CD4-positive, alpha-beta T cell treated with Interferon gamma for 1 hour (primary cell): ENCODE measurements around the gene PANK3.
"Not testable (repeated sequence)": the region's sequence is repeated elsewhere in the genome, so short reads cannot be mapped to it uniquely, and the experiment has no call there.

Experiments used
- DNase-seq: peaks from one replicate; pipeline ENCODE4 v3.0.0-alpha.2; 2020

The PANK3 gene

DNA sequence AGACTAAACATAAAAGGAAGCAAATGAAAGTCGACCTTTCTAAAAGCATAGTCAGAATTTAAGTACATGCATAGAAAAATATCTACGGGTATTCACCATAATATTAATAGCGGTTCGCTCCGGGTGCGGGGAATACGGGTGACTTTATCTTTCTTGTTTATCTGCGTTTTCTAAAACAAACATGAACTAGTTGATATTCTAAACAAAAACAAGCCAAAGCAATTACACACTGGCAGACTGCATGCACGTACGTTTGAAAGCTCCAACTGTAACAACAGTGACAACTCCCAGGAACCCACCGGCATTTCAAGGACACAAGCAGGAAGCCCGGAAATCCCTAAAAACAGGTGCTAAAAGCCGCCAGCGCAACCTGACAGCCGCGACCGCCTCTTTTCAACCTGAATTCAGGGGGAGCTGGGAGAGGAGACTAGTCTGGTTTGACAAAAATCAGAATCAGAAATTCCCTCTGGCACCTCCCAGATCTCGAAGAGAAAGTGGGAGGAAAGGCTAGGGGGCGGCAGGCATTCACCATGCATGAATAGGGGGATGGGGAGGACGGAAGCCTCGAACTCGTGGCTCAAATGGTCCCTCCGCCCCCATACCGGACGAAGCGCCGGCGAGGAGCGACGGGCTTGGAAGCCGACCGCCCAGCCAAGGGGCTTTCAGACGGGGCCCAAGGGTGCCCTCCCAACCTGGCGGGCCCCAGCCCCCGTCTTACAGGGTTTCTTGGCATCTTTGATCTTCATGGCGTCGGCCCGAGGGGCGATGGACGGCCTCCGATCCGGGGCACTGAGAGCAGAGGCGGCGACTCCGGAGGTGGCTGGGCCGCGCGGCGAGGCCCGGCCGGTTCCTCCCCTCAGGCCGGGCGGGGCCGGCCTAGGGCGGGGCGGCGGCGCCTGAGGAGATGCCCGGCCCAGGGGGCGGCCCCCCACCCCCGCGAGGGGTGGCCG lies at the start of gene PANK3:
TSS of gene PANK3 (minus strand) at position 831 of the 950 bp plus-strand sequence. CDS start at position 746, 85 bp downstream.
- DNase-seq, result no peak

DNA sequence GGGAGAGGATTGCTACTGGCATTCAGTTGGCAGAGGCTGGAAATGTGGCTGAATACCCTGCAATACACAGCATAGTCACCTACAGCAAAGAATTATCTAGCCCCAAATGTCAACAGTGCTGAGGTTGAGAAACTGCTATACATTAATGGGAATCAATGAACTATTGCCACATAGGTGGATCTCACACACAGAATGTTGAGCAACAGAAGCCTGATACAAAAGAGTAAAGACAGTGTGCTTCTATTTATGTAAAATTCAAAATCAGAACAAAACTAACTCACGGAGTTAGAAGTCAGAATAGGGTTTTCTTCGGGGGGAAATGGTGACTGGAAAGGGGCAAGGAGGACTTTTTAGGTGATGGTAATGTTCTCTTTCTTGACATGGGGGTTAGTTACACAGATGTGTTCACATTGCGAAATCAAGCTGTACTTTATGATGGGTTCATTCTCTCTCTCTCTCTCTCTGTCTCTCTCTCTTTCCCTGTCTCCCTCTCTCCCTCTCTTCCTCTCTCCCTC lies 45.7 kb upstream of the PANK3 start:
- no peak for DNase-seq

DNA sequence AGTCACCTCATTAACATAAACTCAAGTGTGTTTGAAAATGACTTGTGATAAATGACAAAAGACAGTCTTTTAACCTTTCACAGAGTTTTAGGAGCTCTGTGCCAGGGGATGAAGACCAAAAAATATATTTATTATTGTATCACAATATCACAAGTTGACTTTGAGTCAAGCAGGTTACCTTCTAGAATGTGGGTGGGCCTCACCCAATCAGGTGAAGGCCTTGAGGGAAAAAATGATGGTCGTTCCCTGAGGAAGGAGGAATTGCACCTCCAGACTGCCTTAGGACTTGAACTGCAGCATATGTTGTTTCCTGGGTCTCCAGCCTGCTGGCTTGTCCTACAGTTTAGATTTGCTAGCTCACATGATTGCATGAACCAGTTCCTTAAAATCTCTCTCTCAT lies 41.6 kb upstream of the PANK3 start:
- no peak for DNase-seq

DNA sequence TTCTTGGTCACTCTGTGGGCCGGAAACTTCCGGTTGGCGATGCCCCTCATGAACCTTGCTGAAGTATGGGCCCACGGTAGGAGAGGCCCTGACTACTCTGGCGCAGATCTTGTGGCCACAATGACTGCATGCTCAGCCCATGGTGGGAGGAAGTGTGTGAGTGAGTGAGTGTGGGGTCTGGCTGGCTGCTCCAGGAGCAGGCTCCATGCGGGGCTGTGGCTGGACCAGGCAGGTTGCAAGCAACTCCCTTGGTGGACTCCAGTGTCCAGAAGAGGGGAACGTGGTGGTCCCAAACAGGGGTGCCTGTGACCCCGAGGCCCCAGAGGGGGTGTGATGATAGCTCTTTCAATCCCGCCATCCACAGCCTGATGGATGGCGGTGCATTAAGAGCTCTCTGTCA lies 35.5 kb upstream of the PANK3 start:
- no peak for DNase-seq

DNA sequence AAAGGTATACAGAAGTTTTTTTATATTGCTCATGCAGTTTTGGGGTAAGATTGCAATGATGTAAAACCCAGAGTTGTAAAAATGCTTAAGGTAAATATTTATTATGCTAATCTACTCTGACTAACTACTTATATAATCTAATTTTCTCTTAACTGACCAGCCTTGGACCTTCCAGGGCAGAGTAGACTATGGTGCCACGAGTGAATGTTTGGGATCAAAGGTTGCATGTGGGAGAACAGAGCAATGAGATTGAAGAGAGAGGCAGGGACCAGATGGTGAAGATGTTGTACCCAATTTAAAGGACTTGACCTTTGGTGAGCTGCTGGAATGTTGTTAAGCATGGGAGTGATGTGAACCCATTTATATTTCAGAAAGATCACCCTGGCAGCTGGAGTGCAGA lies 34.8 kb upstream of the PANK3 start:
- no peak for DNase-seq

DNA sequence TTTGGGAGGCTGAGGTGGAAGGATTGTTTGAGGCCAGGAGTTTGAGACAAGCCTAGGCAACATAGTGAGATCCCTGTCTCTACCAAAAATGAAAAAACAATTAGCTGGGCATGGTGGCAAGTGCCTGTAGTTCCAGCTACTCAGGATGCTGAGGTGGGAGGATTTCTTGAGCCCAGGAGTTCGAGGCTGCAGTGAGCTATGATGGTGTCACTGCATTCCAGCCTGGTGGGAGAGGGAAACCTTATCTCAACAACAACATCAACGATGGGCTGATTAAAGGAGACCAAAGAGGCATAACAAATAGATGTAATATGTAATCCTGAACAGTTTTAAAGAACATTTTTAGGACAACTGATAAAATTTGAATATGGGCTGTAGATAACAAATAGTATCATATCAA lies 34.2 kb upstream of the PANK3 start:
- DNase-seq, result no peak

DNA sequence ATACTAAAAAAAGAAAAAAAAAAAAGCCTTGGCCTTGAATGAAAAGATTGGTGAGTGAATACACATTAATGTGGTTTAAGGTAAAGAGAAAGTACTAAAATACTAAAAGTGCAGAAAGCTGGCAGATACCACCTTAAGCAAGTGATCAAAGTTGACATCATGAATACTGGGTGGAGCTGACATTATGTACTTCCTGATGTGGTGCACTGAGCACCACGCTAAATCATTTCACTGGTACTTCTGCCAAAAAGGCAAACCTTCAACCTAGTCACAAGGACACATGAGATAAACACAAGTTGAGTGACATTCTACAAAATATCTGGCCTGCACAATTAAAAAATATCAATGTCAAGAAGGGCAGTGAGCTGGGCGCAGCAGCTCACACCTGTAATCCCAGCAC lies 33.8 kb upstream of the PANK3 start:
- no peak for DNase-seq

DNA sequence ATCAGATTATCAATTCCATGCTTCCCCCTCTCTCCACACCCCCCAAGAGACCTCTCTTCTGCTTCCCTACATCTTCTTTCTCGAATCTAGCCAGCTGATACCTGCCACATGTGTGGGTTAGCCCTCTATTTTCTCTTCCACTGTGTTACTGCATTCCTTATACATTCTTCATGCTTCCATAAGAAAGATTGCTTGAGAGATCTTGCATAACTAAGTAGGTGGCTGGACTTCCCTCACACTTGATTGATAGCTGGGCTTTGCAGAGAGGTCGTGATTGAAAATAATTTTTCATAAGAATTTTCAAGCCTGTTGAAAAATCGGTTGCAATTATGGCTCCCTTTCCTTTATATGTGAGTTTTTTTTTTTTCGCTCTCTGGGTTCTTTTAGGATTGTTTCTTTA lies 33.0 kb upstream of the PANK3 start:
- no peak for DNase-seq

DNA sequence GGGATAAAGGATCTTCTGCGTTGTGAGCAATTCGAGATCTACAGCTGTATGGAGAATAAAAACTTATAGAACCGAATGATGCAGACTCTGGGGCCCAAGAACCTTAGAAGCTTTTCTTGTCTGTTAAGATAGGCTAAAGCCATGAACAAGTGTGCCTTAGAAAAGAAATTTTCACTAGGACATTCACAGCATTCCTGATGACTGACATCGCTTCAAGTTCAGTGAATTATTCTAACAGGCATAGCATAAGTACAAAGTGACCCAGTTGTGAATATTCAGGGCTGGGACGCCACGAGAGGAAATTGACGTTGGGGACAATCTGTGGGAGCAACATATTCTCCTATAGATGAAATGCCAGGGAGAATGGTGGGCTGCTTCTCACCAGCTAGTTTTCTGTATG lies 32.0 kb upstream of the PANK3 start:
- DNase-seq, result no peak

DNA sequence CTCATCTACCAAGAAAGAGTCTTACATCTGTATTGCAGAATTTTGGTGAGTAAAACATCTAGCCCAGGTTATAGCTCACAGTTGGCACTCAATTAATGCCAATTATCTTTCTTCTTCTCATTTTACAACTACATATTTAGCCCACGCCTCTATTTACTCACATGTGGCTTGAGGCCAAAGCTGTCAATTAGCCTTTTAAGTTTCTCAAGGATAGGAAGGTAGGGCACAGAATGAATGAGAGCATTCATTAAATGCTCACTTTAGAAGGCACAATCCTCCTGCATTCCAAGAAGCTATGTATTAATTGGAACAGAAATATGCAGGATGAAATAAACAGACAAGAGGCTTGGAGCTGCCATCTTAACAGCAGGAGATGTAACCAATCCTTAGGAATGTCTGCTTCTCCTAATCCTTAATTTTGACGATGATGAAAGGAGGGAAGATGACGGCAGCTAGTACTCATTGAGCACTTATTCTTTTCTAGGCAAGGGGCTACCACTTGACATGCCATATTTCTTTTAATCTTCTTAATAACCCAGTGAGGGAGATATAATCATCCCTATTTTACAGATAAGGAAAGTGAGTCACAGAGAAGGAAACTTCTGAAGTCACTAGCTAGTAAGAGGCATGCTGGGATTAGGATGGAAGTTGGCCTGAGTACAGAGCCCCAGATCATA lies 30.8 kb upstream of the PANK3 start:
- no peak for DNase-seq

DNA sequence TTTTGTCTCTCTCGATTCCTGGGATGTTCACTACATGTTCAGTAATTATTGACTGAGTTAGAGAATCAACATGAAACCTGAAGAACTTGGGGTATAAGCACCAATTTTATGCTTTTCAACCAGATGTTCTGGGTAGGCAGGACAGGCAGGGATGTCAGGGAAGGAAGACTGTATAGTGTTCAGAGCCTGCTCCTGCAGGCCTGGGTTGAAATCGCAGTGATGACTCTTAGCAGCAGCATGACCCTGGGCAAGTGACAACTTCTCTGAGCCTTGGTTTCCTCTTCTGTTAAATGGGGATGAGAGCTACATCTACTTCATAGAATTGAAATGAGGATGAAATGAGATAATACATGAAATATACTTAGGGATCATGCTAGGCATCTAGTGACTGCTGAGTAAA lies 29.7 kb upstream of the PANK3 start:
- DNase-seq, result no peak

DNA sequence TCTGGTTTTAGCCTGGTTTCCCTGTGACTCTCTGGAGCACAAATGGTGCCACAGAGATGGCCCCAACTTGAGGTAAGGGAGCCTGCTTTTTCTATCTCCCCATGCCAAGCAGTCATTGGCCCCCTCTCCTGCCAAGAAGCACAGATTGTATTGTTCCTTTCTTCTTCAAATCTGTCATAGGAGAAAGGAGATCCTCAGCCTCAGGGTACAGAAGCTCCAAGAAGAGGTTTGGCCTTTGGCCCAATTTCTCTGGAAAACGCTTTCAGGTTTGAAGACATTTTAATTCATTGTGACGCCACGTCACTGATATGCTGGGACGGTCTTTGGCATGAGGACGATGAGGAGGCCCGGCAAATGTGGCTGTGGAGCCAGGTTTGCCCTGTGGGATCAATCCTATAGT lies 29.2 kb upstream of the PANK3 start:
- DNase-seq, result no peak

DNA sequence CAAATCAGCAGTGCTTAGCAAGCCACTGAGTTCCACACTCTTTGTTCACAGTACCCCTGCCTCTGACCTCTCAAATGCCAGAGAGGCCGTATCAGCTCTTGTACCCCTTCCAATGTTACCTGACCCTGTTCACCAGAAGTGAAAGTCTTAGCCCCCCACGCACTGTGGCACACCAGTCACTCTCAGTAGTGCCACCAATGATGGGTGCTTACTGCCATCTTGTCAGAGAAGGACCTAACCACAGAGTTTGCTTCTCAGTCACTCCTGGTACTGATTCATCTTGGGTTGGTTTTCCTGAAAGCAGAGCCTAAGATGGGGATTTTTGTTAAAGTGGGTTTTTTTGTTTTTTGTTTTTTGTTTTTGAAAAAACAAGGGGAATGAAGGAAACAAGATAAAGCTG lies 28.8 kb upstream of the PANK3 start:
- DNase-seq, result no peak

DNA sequence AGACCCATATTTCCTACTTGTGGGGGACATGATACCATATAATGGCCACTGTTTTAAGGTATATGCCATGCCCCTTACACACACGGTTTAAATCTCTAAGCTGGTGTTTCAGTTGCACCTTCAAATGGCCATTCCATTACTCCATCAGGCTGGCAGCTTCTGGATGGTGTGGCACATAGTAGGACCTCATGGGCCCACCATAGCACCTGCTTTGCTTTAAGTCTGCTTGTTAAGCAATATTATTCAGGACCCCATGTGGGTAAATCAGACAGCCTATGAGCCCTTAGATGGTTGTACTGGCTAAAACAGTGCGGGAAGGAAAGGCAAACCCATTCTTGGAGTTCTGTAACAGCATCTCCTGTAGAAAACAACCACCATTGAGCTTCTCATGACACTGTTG lies 27.4 kb upstream of the PANK3 start:
- DNase-seq, result no peak

DNA sequence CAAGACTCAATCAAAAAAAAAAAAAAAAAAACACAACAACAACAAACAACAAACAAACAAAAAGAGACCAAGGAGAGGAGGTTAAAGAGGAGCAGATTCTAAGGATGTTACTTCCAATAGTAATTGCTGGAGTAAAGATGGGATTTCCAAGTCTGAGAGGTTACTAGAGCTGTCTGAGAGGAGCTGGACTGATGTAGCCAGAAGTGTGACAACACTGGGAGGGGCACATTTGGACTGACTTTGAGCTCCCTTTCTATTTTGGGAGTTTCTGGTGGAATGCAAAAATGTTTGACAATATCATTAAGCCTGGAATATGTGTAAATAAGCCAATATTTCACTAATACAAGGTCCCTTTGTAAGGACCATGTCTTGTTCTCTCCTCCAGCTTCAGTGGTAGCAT lies 25.3 kb upstream of the PANK3 start:
- no peak for DNase-seq

DNA sequence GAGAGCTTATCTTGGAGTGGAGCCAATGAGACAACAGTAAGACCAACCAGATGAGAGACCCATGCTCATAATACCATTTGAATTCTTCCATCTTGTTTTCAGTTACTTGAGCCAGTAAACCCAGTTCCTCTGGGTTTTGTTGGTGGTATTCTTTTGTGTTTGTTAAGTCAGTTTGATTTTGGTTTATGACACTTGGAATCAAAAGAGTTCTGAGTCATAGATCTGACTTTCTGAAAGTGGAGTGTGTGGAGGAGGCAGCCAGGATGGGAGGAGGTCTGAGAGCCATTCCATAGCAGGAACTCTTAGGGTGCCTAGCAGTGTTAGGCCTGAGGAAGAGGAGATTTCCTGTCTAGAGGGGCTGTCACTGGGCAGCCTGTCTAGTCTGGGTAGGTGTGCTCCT lies 24.6 kb upstream of the PANK3 start:
- no peak for DNase-seq

DNA sequence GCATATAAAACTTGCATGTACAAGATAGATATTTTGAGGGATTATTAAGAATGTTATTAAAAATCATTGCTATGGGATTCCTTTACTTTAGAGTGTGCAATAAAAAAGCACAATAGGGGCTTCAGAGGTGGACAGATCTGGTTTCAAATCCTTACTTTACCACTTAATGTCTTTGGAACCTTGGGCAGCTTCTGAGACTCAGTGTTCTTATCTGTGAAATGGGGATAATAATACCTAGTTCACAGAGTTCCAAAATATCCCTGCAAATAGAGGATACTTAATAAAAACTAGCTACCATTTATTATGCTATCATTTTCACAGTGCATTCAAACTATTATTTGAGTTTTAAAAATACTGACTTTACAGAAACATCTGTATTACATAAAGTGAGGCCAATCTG lies 23.3 kb upstream of the PANK3 start:
- no peak for DNase-seq

DNA sequence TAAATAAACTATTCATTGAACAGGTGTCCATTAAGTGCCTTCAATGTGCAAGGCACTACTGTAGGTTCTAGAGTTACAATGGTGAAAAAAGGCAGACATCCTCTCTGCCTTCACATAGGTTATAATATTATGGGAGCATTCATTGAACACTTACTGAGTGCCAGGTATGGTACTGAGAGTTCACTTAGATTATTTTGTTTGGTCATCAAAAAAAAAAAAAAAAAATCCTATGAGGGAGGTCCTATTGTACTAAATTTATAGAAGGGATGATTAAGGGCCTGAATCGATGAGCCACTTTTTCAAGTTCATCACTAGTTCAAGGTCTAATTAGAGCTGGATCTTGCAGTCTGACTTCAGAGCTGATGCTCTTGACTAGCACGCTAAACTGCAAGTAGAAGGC lies 22.8 kb upstream of the PANK3 start:
- DNase-seq, result no peak

DNA sequence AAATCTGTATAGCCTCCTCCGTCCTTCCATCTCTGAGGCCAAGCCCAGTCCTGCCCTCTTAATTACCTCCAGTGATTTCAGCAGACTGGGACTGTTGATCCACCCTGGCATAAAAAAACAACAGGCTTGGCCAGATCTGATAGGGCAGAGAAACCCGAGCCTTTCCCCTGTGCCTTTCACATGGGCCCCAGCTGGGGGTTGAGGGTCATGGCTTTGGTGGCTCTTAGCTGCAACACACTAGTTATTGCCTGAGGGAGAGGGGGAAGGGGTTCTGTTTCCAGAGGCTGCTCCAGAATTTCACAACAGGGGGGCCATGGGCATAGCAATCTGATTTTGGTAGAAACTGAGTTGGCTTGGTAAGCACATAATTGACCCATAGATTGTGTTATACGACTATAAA lies 21.2 kb upstream of the PANK3 start:
- DNase-seq, result no peak

DNA sequence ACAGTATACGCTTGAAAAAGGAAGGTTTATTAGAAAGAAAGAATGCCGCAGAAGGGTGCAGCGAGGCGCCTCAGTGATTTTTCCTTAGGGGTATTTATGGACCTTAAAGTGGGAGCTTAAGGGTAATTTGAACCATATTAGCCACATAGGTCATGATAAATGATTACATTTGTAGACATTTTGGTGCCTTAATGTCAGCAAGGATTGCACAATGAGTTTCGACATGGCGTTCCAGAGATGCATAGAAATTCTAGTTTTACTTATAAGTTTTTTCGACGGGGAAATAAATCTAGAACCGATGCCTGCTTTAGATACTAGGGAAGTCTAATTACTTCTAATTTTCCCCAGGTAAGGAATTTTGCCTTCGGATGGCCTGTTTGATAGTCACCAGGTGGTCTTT lies 20.7 kb upstream of the PANK3 start:
- no peak for DNase-seq

DNA sequence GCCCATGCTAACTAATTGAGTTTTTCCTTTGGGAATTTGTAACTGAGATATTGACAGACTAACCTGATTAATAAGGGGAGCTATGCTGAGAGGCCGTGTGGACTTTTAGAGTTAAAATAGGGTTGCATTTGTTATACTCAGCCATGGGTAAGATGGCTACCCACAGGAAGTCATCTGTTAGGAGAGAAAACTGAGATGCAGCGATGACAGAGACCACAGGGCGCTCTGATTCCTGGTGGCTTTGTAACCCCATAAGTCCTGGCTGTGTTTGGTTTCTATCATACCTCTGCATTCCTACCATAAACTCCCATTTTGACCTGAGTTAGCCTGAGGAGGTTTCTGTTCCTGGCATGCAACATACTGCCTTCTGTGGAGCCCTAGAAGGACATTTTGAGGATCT lies 19.5 kb upstream of the PANK3 start:
- DNase-seq, result no peak

DNA sequence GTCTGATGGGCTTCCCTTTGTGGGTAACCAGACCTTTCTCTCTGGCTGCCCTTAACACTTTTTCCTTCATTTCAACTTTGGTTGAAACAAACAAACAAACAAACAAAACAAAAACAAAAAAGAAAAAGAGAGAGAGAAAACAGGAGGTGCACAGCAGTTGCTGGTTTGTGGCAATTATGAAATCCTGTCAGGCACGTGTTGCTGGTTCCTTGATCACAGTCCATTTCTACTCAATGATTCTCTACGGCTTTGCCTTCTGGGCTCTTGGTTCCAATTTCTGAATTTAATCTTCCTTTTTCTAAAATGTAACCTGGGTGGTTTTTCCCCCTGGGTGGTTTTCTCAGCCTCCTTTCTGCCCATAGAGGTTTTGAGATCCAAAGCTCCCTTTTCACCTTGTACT lies 17.8 kb upstream of the PANK3 start:
- DNase-seq, result no peak

DNA sequence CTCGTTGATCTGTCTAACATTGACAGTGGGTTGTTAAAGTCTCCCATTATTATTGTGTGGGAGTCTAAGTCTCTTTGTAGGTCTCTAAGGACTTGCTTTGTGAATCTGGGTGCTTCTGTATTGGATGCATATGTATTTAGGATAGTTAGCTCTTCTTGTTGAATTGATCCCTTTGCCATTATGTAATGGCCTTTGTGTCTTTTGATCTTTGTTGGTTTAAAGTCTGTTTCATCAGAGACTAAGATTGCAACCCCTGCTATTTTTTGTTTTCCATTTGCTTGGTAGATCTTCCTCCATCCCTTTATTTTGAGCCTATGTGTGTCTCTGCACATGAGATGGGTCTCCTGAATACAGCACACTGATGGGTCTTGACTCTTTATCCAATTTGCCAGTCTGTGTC lies 17.0 kb upstream of the PANK3 start:
- DNase-seq, result not testable (repeated sequence)

DNA sequence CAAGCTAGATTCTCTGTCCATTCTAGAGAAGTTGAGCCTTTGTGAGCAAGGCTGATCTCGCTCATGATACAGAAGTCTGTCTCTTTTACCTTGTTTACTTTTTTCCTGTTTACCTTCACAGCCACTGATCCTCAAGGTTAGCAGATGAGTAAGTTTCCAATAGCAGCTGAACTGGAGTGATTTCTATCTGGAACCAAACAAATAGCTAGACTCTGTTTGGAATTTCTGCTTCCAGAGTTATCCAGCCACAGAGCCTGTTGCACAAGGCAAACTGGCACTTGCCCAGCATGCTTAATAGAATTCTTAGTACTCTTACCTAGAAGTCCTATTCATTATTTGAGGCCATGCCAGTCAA lies 12.8 kb upstream of the PANK3 start:
- no peak for DNase-seq
